ENCODE data around the gene RETREG3.

GRCh38 chr17:42618442-42619150 lies 9.4 kb upstream of the RETREG3 start:
- TF ChIP-seq, protein P1, sequence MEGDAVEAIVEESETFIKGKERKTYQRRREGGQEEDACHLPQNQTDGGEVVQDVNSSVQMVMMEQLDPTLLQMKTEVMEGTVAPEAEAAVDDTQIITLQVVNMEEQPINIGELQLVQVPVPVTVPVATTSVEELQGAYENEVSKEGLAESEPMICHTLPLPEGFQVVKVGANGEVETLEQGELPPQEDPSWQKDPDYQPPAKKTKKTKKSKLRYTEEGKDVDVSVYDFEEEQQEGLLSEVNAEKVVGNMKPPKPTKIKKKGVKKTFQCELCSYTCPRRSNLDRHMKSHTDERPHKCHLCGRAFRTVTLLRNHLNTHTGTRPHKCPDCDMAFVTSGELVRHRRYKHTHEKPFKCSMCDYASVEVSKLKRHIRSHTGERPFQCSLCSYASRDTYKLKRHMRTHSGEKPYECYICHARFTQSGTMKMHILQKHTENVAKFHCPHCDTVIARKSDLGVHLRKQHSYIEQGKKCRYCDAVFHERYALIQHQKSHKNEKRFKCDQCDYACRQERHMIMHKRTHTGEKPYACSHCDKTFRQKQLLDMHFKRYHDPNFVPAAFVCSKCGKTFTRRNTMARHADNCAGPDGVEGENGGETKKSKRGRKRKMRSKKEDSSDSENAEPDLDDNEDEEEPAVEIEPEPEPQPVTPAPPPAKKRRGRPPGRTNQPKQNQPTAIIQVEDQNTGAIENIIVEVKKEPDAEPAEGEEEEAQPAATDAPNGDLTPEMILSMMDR (IDR thresholded peaks at IDR 0.05 in 8 of 11, conservative IDR thresholded peaks at IDR 0.05 in 3 of 11), result no peak
- TF ChIP-seq POLR2A (IDR thresholded peaks at IDR 0.05) (no peak), POLR2AphosphoS5 (IDR thresholded peaks at IDR 0.05) (peak in 1 of 3 donors; percentile 35)
